Keratinocyte (primary cell): ENCODE measurements around the gene EPHB4. TPM values are rescaled to one million over a fixed set of nuclear protein-coding genes. Genes with fewer than 3 reads are reported as not detected.

Source experiments
- DNase-seq: peaks from one replicate; pipeline ENCODE4 v3.0.0-alpha.2; 2011; ENCODE audit warnings: low read depth, missing footprints, low spot score
- FAIRE-seq: peaks from 2 replicates; lab custom pipeline; 2011; peaks lifted over from hg19 to GRCh38; lab: Jason Lieb, UNC
- H2AFZ ChIP-seq: 2 replicates; pipeline ENCODE4 v1.6.0; 2012; ENCODE audit warnings: low read length, control low read depth, inconsistent platforms; ENCODE audit not compliant: control insufficient read depth
- H3K27ac ChIP-seq: 2 replicates; pipeline ENCODE4 v1.5.1; 2011; ENCODE audit warnings: low read length; ENCODE audit not compliant: control insufficient read depth, insufficient read depth
- H3K27me3 ChIP-seq: 3 replicates; pipeline ENCODE4 v1.6.0; 2011; ENCODE audit warnings: low read length; ENCODE audit not compliant: control insufficient read depth, insufficient read depth; ENCODE audit errors: extremely low read depth
- H3K36me3 ChIP-seq, 2 experiments: 2 replicates in 1 of 2; 3 replicates in 1 of 2; pipeline ENCODE4 v1.5.1; 2011; ENCODE audit warnings: low read length in 2 of 2, mild to moderate bottlenecking in 1 of 2; ENCODE audit not compliant: control insufficient read depth in 2 of 2, insufficient read depth in 2 of 2; ENCODE audit errors: extremely low read depth in 1 of 2
- H3K4me1 ChIP-seq: 3 replicates; pipeline ENCODE4 v1.5.1; 2011; ENCODE audit warnings: low read length; ENCODE audit not compliant: control insufficient read depth, insufficient read depth; ENCODE audit errors: extremely low read depth
- H3K4me2 ChIP-seq: 3 replicates; pipeline ENCODE4 v1.6.0; 2011; ENCODE audit warnings: low read depth, low read length; ENCODE audit not compliant: control insufficient read depth, insufficient read depth; ENCODE audit errors: extremely low read depth
- H3K4me3 ChIP-seq, 3 experiments: fragments of 200-600 bp in 1 of 3; sonication (generic) in 1 of 3; 2 replicates in 2 of 3; 3 replicates in 1 of 3; pipeline ENCODE4 v1.5.1; 2011 to 2016; ENCODE audit warnings: low read length in 3 of 3, mild to moderate bottlenecking in 3 of 3, control low read depth in 2 of 3, inconsistent platforms in 1 of 3, low read depth in 1 of 3, mixed read lengths in 1 of 3, mixed run types in 1 of 3, moderate library complexity in 1 of 3; ENCODE audit not compliant: control insufficient read depth in 2 of 3, insufficient read depth in 2 of 3; ENCODE audit errors: extremely low read depth in 1 of 3
- H3K79me2 ChIP-seq: 2 replicates; pipeline ENCODE4 v1.6.0; 2012; ENCODE audit warnings: low read length; ENCODE audit not compliant: control insufficient read depth, insufficient read depth
- H3K9ac ChIP-seq: 3 replicates; pipeline ENCODE4 v1.6.0; 2011; ENCODE audit warnings: low read length; ENCODE audit not compliant: control insufficient read depth, insufficient read depth; ENCODE audit errors: extremely low read depth
- H3K9me1 ChIP-seq: 3 replicates; pipeline ENCODE4 v1.6.0; 2011; ENCODE audit warnings: low read length; ENCODE audit not compliant: control insufficient read depth, insufficient read depth; ENCODE audit errors: extremely low read depth
- H3K9me3 ChIP-seq: 2 replicates; pipeline ENCODE4 v1.5.1; 2012; ENCODE audit warnings: low read depth, low read length; ENCODE audit not compliant: control insufficient read depth
- H4K20me1 ChIP-seq: 3 replicates; pipeline ENCODE4 v1.6.0; 2011; ENCODE audit warnings: low read length; ENCODE audit not compliant: control insufficient read depth, insufficient read depth; ENCODE audit errors: extremely low read depth
- CTCF ChIP-seq, 3 experiments: IDR thresholded peaks in 1 of 3; conservative IDR thresholded peaks in 1 of 3; optimal IDR thresholded peaks in 1 of 3; 2 replicates in 2 of 3; 3 replicates in 1 of 3; pipeline versions ENCODE3 to v1.5.1; 2011; ENCODE audit warnings: low read length in 3 of 3, mild to moderate bottlenecking in 3 of 3, moderate library complexity in 2 of 3, control low read depth in 1 of 3, inconsistent platforms in 1 of 3; ENCODE audit not compliant: insufficient read depth in 2 of 3; ENCODE audit errors: extremely low read depth in 1 of 3
- EZH2 ChIP-seq: IDR thresholded peaks from one replicate; pipeline ENCODE4 v1.6.1; 2012; ENCODE audit warnings: inconsistent platforms, mild to moderate bottlenecking, low read length, moderate library complexity
- dilution Hi-C: fragments of 300-500 bp; cut with MboI; formaldehyde crosslinking; loops from one replicate; pipeline ENCODE4 v1.7.0; 2020; ENCODE audit warnings: low sequenced_read_pairs; ENCODE audit not compliant: extremely low pct_ligation_motif_present
- polyA plus RNA-seq, 5 experiments: library from polyadenylated mRNA; depleted of rRNA in 3 of 5; stranded (reverse) in 3 of 5; stranded (forward) in 1 of 5; unstranded in 1 of 5; fragments of >200 nt; gene quantifications; 1 replicate in 1 of 5; 2 replicates in 3 of 5; 3 replicates in 1 of 5; pipeline versions ENCODE4 v1.2.1 to v1.2.3, GENCODE V29; 2011 to 2012; ENCODE audit warnings: missing spikeins in 2 of 5, low read depth in 1 of 5, low replicate concordance in 1 of 5

Gene EPHB4
- polyA plus RNA-seq, 1 donor (not counting 4 experiments of a cell fraction or from before 2014, with no cell fraction given) = 61.4 TPM

- DNase-seq = no peak
- no peak overlapping the region for H3K4me3 ChIP-seq
- H3K9me1 ChIP-seq = no peaks in the 10 kb centered on the region
- dilution Hi-C loops = no loop called here
- H3K79me2 ChIP-seq = no peaks in the 10 kb centered on the region
- peaks cover 47% of the 10 kb centered on the region for H3K4me1 ChIP-seq
- H3K36me3 ChIP-seq = peaks cover 5 to 8% of the 10 kb centered on the region in 2 experiments
- H3K4me2 ChIP-seq = no peak overlapping the region
- no peak overlapping the region for H3K9ac ChIP-seq
- no peaks in the 10 kb centered on the region for H3K9me3 ChIP-seq
- no peak overlapping the region for H3K27ac ChIP-seq
- no peak for TF ChIP-seq EZH2
- TF ChIP-seq CTCF (optimal IDR thresholded peaks at IDR 0.05 in 1 of 3, IDR thresholded peaks at IDR 0.05 in 1 of 3, conservative IDR thresholded peaks at IDR 0.05 in 1 of 3; ENCODE audit: extremely low read depth in 1 of 3, insufficient read depth in 2 of 3, low read length in 3 of 3) = peak; percentile 73 to 83 (median 78)
- H4K20me1 ChIP-seq = no peaks in the 10 kb centered on the region
- no peaks in the 10 kb centered on the region for H3K27me3 ChIP-seq
- no peak overlapping the region for H2AFZ ChIP-seq
- FAIRE-seq = peak; percentile 61
These were observed 28.1 kb downstream of the EPHB4 start for GRCh38 chr7:100799037-100799896.

- H3K27ac ChIP-seq = no peak overlapping the region
- FAIRE-seq (no peak), DNase-seq (no peak)
- peaks cover 13% of the 10 kb centered on the region for H3K4me1 ChIP-seq
- no peaks in the 10 kb centered on the region for H3K9me3 ChIP-seq
- TF ChIP-seq EZH2 (no peak), CTCF (optimal IDR thresholded peaks at IDR 0.05 in 1 of 3, IDR thresholded peaks at IDR 0.05 in 1 of 3, conservative IDR thresholded peaks at IDR 0.05 in 1 of 3; ENCODE audit: extremely low read depth in 1 of 3, insufficient read depth in 2 of 3, low read length in 3 of 3) (no peak)
- no peak overlapping the region for H3K4me2 ChIP-seq
- no peaks in the 10 kb centered on the region for H3K9me1 ChIP-seq
- no peaks in the 10 kb centered on the region for H4K20me1 ChIP-seq
- H3K36me3 ChIP-seq = no peaks in the 10 kb centered on the region
- H3K4me3 ChIP-seq = no peak overlapping the region
- H3K27me3 ChIP-seq = no peaks in the 10 kb centered on the region
- no peaks in the 10 kb centered on the region for H3K79me2 ChIP-seq
- H3K9ac ChIP-seq = no peak overlapping the region
- dilution Hi-C loops = no loop called here
- no peak overlapping the region for H2AFZ ChIP-seq
These were observed 32.6 kb downstream of the EPHB4 start for GRCh38 chr7:100794741-100795140.
